ENCODE data around the gene DPF1.

The DPF1 gene

GRCh38 chr19:38224014-38224862, at the start of gene DPF1 (continued):
- TF ChIP-seq ZBTB11 (tag by site-specific recombination; conservative IDR thresholded peaks at IDR 0.05; ENCODE audit: low read depth) (peak; percentile 85), ZNF426 (tag by site-specific recombination; IDR thresholded peaks at IDR 0.05) (no peak), ZNF48 (tag by site-specific recombination; IDR thresholded peaks at IDR 0.05) (no peak), ZNF423 (tag by site-specific recombination; IDR thresholded peaks at IDR 0.05) (peak; percentile 78), ZNF555 (tag by site-specific recombination; conservative IDR thresholded peaks at IDR 0.05) (no peak), EGR2 (tag by site-specific recombination; IDR thresholded peaks at IDR 0.05; ENCODE audit: low read depth) (peak; percentile 100), ZNF302 (tag by site-specific recombination; IDR thresholded peaks at IDR 0.05; ENCODE audit: low read depth) (peak; percentile 83; the same call in 1 of the 2 replicates), ZNF26 (tag by site-specific recombination; IDR thresholded peaks at IDR 0.05) (no peak), ZNF214 (tag by site-specific recombination; IDR thresholded peaks at IDR 0.05; ENCODE audit: borderline replicate concordance) (no peak), ZNF23 (tag by site-specific recombination; IDR thresholded peaks at IDR 0.05; ENCODE audit: borderline replicate concordance) (peak; percentile 69), ZNF280C (tag by site-specific recombination; IDR thresholded peaks at IDR 0.05) (peak; percentile 96), ZNF473 (tag by site-specific recombination; IDR thresholded peaks at IDR 0.05) (no peak), ZSCAN5A (tag by site-specific recombination; IDR thresholded peaks at IDR 0.05) (peak; percentile 98), TRIM28 (IDR thresholded peaks at IDR 0.05; ENCODE audit: borderline replicate concordance, low read length) (no peak), GLI2 (tag by site-specific recombination; IDR thresholded peaks at IDR 0.05; ENCODE audit: borderline replicate concordance, low read depth) (no peak), ZNF19 (tag by site-specific recombination; IDR thresholded peaks at IDR 0.05; ENCODE audit: low read depth) (no peak), ZNF664 (tag by site-specific recombination; IDR thresholded peaks at IDR 0.05) (no peak; the same call in 1 of the 2 replicates), KLF10 (tag by site-specific recombination; IDR thresholded peaks at IDR 0.05) (no peak), REPIN1 (tag by site-specific recombination; IDR thresholded peaks at IDR 0.05; ENCODE audit: low read depth) (peak; percentile 98), SALL2 (tag by site-specific recombination; IDR thresholded peaks at IDR 0.05; ENCODE audit: borderline replicate concordance) (peak; percentile 90; the same call in 1 of the 2 replicates), ZNF174 (tag by site-specific recombination; IDR thresholded peaks at IDR 0.05) (no peak), ZBTB44 (tag by site-specific recombination; IDR thresholded peaks at IDR 0.05) (no peak), ZNF791 (tag by site-specific recombination; IDR thresholded peaks at IDR 0.05) (peak; percentile 58; the same call in 1 of the 2 replicates), SETDB1 (IDR thresholded peaks at IDR 0.05; ENCODE audit: insufficient read length, low read length) (no peak), ZBTB6 (tag by site-specific recombination; IDR thresholded peaks at IDR 0.05) (peak; percentile 56; the same call in 1 of the 2 replicates), ZNF521 (tag by site-specific recombination; IDR thresholded peaks at IDR 0.05) (no peak), HOXD13 (CRISPR knock-in tag; IDR thresholded peaks at IDR 0.05; ENCODE audit: borderline replicate concordance) (no peak), ZNF248 (tag by site-specific recombination; IDR thresholded peaks at IDR 0.05) (no peak)

Data from HEK293 (cell line).